ENCODE data around the gene BIN2.
A peak's percentile ranks its signal among the peaks of the same experiment; 100 is the strongest.
"Not testable (repeated sequence)": the region's sequence is repeated elsewhere in the genome, so short reads cannot be mapped to it uniquely, and the experiment has no call there.

The BIN2 gene

DNA sequence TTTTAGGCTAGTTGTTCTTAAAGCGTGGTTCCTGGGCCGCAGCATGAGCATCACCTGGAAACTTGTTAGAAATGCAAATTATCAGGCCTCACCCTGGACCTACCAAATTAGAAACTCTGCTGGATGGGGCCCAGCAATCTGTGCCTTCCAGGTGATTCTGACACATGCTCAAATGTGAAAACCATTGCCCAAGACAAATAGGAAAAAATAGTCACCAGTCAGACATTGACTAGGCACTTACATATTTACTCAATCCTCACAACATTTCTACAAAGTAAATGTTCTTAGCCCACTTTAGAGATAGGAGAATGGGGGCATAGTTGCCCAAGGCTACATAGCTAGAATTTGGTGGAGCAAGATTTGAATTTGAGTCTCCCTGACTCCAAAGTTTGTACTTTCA is 19.2 kb upstream of the BIN2 start:
- no peak for DNase-seq

GRCh38 chr12:51342416-51342815 is 18.4 kb upstream of the BIN2 start:
- DNase-seq, result no peak

DNA sequence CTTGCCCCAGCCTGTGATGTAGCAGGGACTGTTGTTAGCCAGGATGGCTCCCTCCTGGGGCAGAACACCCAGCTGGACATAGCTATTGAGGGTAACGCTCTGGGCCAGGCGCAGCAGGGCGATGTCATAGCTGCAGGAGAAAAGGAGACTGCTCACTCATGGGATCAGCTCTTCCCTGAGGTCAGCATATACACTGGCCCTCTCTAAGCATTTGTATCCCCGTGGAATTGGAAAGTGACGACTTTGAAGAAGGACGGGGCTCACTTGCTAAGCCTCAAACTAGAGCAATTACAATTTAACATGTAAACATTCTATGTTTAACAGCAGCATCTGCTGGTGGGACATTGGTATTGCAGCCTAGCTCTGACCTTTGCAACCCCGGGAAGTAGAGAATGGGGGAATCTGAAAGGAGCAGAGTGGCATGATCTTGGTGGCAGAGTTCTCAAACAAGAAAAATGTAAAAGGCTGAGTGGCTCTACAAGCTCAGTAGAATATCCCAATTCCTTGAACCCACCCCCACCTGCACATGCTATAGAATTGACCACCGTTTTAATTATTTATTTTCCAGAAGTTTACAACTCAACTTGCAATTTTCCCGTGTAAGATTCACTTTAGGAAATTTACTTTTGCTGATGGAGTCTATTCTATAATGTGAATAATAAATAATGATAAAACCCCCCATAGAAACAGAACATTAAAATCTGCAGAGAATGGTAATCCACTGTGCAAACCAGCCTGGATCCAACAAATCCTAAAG is 17.5 kb upstream of the BIN2 start:
- DNase-seq, result peak; percentile 52

DNA sequence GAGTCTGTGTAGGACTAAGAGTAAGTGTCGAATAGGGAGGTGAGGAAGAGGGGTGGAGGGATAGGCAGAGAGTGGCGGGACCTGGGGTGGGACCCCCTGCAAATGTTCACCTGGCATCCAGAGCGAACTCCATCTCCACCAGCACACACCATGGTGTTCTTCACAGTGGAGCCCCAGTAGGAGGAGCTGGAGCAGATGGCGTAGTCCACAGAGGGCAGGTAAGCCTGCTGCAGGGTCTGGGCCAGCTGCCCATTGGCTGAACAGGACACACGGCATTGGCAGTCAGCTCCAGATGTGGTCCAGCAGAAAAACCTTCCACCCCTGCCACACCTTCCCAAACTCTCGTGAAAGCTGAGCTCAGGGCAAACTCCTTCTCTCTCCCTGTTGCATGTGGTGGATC is 15.8 kb upstream of the BIN2 start:
- DNase-seq, result no peak

DNA sequence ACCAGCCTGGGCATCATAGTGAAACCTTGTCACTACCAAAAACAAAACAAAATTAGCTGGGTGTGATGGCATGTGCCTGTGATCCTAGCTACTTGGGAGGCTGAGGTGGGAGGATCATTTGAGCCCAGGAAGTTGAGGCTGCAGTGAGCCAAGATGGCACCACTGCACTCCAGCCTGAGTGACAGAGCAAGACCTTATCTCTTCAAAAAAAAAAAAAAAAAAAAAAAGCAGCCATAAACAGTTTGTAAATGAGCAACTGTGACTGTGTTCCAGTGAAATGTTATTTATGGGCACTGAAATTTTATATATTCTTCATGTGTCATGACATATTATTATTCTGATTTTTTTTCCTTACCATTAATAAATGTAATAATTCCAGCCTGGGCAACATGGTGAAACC is 13.4 kb upstream of the BIN2 start:
- not testable (repeated sequence) for DNase-seq

DNA sequence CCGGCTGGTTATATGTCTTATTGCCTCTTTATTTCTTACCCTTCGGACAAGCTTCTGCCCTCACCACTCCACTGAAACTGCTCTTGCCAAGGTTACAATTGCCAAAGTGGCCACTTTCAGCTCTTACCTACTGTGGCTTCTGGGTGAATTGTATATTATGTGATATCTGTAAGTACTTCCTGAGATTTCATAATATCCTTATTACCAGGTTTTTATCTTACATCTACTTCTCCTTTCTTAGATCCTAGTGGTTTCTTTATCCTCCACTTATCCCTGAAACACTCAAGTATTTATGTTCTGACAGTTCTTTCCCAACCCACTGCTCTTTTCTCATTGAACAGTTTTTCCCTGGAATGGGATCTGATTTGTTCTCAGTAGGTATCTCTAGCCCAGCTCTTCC is 12.0 kb upstream of the BIN2 start:
- DNase-seq, result no peak

DNA sequence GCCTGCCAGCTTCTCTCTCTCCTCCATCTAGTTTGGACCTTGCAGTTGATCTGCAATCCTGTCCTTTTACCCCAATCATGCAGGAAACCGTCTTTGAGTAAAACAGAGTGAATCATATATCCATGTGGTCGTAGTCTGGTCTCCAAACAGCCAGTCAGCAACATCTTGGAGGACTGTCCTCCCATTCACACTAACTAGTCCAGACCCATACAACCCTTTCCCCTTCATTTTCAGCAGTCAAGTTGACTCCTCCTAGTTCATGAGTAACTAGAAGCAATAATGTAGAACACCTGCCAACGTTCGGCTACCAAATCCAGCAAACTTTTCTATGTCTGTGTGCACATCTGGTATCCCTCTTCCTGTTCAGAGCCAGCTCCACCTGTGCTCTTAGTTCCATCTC is 10.8 kb upstream of the BIN2 start:
- no peak for DNase-seq

GRCh38 chr12:51333536-51333935 is 9.6 kb upstream of the BIN2 start:
- DNase-seq, result no peak

DNA sequence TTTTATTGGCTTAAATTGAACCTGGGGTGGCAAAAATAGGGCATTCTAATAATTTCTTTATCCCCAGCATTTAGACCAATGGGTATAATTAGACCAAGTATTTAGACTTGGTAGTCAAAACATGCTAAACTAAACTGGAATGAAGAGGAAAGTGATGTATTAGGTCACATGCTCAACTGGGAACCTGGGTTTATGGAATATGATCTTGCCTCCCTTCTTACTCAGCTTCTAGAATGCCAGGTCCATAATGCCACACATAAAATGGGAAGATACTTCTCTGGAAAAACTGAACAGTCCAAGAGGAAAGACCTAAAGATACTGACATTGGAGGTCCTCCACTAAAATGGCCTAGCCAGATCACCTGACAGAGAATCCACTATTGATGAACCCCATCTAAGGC is 6.2 kb upstream of the BIN2 start:
- no peak for DNase-seq

DNA sequence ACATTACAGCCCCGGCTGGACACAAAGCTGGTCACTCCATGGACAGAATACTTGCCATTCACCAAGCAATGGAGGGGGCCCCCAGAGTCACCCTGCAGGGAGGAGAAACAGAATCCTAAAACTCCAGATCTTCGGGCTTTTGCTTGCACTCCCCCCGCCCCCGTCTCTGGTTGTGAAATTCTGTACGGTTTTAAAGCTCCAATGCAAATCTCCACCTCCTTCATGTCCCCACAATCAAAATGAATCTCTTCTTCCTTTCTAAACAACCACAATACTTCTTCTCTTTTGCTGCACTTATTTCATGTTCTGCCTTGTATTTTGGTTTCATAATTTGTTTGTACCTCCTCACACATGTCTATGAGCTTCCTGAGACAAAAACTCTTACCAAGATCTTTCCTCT is 5.8 kb upstream of the BIN2 start:
- no peak for DNase-seq

DNA sequence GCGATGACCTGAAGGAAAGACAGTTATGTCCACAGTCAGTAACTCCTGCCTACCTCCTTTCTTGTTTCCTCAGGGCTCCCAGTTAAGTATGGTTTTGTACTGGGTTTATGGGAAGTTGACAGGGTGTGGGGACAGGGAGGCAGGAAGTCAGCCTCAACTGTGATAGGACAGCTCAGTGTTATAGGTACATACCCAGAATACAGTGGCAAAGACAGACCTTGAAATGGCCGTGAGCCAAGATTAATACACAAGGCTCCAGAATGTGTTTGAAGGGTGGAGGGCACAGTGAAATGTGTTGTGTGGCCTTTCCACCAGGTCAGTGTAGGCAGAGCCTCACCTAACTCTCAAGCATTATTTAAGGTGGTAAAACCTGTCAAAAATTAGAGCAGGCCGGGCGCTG is 4.6 kb upstream of the BIN2 start:
- no peak for DNase-seq

GRCh38 chr12:51326698-51327439 is 2.9 kb upstream of the BIN2 start:
- no peak for DNase-seq

- no peak for DNase-seq
Measured at GRCh38 chr12:51324953-51325352, 979 bp upstream of the BIN2 start.

DNA sequence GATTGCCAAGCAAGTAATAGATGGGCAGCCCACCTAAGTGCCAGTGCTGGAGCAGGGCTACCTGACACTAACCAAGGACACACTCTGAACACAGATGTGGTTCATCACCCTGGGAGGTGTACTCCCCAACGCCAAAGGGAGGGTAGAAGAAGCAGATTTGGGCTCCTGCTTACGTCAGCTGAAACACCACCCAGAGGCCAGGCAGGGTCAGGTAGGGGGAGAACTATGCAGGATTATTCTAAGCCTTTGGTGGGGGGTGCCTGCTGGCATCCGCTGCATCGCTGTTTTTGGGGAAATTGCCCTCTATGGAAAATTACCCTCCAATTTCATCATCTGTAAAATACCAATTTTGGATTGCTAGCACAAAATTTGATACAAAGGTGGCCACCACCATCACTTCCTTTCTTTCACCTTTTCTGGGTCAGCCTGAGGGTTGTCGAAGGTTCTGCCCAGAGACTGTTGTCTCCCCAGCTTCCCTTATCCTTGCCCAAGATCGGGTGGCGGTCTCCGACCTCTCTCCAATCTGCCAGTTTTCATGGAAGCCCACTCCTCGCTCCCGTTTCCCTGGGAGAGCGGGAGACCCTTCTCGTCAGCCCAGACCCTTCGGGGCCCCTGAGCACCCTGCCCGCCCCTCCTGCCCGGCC is 535 bp downstream of the BIN2 start:
- DNase-seq, result no peak

DNA sequence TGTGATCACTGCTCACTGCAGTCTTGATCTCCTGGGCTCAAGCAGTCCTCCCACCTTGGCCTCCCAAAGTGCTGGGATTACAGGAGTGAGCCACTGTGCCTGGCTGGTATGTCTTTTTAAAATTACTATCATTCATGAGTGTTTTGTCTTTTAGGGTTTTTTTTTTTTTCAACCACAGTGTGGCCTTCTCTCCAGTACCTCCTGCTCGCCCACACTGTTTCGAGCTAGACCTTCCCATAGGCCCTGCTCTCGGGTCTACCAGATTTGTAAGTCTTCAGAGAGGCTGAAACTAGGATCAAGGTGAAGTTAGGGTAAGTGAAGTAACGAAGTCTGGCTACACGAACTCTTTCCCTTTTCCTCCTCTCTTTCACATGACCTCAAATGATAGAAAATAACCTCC is 1.5 kb downstream of the BIN2 start:
- DNase-seq, result no peak

DNA sequence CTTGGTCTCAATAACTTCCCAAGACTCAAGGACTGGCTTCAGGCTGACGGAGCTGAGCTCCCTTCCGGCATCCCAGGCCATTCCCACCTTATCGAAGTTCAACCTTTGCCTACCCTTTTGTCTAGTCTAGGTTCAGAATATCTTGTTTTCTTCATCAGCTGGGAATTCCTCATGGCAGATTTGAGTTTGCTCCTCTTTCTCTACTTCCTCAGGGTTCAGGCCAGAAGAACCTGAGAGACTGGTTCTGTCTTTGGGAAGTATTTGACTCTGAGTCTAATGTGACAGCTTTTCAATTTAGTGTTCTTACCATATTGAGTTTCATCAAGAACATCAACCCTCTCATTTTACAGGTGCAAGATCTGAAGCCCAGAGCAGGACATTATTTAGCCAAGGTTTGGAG is 2.1 kb downstream of the BIN2 start:
- DNase-seq, result no peak

DNA sequence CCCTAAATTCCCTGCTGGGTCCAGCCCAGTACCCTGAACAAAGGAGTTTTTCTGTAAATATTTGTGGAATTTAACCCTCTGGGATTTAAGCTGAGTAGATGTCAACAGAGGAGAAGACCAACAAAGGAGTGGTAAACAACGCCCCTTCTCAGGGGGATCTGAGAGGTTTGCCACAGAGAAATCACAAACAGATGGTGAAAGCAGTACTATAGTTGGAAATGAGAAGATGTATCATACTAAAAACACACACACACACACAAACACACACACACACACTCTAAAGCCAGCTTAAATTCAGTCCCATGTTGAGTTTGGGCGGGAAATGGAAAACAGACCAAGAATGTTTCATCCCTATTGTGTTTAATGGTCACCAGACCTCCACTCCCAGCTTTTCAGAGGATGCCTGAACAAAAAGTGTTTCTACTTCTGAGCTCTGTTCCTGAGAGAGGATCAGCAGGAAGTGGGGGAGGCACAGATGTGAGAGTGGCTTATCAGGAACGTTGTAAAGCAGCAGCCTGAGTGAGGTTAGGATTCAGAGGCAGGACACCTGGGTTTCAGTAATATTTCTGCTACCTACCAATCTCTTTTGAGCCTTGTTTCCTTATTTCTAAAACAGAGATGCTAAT is 3.2 kb downstream of the BIN2 start:
- peak; percentile 38 for DNase-seq

- no peak for DNase-seq
Measured at GRCh38 chr12:51320311-51320694, 3.7 kb downstream of the BIN2 start.

DNA sequence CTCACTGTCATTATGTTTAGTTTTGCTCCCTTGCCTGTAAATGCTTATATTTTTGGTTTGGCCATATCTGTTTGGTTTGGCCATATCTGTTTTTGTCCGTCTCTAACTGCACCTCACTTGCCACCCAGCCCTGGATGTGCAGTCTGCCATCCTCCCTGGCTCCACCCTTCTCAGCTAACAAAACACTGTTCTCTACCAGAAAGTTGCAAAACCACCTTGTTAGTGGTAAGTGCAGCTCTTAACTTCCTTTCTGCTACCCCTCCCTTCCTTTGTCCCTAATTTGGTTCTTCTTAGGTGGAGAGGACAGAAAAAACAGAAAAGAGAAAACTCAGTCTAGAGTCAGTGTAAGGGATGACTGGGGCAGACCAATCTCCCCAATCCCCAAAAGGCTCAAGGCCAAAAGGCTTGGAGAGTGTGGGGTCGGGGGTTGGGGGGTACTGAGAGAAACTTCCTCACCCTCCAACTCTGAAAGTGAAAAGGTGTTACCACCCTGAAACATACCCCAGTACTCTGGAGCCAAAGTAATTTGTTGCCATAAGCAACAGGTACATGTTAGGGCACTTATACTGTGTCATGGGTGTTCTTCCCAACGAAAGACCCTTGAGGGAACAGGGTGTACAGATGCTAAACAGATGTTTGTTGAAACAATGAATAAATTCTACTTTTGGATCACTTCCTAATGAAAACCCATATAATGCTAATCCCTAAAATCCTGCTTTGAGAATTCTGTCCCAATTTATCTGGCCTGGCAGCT is 5.0 kb downstream of the BIN2 start:
- DNase-seq, result no peak

- not testable (repeated sequence) for DNase-seq
Measured at GRCh38 chr12:51318057-51318806, 5.7 kb downstream of the BIN2 start.

DNA sequence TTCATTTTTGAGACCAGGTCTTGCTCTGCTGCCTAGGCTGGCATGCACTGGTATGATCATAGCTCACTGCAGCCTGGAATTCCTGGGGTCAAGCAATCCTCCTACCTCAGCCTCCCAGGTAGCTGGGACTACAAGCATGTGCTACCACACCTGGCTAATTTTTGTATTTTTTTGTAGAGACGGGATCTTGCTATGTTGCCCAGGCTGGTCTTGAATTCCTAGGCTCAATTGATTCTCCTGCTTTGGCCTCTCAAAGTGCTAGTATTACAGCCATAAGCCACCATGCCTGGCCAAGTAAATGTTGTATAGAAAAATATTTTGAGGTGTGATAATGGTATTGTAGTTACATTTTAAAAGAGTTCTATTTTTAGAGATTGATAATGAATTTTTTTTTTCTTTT is 12.6 kb downstream of the BIN2 start:
- no peak for DNase-seq

Data from left hindlimb (tissue), 1 donor.